D341Med (cell line): ENCODE data around the gene SMYD3.
"Not testable (repeated sequence)": the region's sequence is repeated elsewhere in the genome, so short reads cannot be mapped to it uniquely, and the experiment has no call there.

Experiments used
- DNase-seq: peaks from one replicate; pipeline ENCODE4 v3.0.0; 2012; ENCODE audit warnings: low spot score

The SMYD3 gene

DNA sequence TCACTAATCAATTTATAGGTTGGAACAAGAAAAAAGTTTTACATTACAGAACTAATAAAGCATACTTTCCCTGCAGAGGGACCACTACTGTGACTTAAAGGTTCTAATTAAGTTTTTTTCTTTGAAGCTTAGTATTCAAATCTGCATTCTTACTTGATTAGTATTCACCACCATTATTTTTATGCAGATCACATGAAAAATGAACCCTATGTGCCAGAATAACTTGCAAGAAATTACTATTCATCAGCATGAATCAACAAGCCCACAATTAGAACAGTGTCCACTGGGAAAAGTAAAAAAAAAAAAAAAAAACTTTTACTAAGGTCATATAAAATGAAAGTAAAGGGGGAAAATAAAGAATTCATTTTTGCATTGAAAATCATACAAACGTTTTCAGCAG is 90.8 kb downstream of the SMYD3 start:
- DNase-seq = no peak

DNA sequence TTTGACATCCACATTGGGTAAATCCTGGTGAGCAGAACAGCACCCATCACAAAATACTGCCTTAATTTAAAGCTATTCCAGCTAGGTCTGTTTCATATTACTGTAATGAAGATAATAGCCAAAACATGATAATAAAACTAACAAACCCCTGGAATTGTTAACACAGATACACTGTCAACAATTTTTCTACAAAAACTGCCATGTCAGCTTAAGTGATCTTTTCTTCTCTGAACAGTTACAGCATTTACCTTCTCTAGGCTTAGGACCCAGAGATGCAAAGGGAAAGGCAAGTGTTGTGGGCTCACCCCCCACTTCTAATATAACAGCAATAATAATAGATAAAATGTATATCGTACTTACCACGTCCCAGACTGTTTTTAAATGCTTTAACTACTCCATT is 92.1 kb downstream of the SMYD3 start:
- DNase-seq = no peak

GRCh38 chr1:246413430-246413829 is 93.6 kb downstream of the SMYD3 start:
- DNase-seq = no peak

DNA sequence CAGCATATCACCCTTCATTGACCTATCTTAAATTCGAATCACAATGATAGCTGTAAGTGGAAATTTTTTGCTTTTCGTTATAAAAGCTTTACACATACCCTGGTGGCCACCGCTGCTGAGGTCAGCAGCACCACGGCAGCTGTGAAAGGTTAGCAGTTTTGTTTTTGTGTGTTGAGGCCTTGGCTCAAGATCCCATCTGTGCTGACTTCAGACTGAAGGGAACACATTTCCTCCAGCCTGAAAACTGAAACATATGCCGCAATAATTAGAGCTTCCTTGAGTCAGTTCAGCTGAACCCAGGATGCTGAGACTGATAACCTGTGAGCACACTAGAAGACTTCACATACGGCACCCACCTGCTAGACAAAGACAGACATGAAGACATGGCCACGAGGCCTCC is 103.0 kb downstream of the SMYD3 start:
- no peak for DNase-seq

DNA sequence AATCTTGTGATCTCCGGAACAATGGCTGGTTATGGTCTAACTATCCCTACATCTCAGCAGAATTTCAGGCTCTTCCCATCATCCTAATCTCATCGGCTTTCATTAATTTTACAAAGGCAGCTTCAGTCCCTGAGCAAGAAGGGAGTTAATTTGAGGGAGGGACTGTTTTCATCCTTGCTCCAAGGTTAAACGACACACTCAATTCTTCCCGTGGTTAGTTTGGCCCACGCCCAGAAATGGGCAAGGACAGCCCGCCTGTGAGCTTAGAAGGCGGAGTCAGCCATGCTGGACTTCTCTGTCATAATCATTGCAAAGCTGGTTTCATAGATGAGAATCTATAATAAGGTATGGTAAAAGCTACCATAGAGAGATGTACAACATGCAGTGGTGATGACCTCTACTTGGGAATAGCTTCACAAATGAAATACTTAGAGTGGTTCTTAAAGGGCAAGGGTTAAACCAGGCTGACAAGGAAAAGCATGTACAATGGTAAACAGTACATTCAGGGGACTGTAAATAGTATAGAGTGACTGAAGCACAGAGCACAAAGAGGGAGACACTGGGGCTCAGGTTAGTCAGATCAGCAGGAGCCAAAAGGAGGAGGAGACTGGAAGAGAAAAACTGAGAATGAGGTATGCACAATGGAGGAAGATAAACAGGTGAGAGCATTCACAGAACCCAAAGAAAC is 108.8 kb downstream of the SMYD3 start:
- DNase-seq = no peak

DNA sequence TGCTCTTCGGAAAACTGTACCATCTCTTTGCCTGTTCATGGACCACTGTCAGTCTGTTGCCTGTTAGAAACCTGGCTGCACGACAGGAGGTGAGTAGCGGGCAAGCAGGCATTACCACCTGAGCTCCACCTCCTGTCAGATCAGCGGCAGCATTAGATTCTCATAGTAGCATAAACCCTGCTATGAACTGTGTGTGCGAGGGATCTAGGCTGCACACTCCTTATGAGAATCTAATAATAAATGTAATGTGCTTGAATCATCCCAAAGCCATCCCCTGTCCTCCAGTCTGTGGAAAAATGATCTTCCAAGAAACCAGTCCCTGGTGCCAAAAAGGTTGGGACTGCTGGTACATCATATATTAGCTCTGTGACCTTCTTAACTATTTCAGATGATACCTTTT is 110.0 kb downstream of the SMYD3 start:
- no peak for DNase-seq

DNA sequence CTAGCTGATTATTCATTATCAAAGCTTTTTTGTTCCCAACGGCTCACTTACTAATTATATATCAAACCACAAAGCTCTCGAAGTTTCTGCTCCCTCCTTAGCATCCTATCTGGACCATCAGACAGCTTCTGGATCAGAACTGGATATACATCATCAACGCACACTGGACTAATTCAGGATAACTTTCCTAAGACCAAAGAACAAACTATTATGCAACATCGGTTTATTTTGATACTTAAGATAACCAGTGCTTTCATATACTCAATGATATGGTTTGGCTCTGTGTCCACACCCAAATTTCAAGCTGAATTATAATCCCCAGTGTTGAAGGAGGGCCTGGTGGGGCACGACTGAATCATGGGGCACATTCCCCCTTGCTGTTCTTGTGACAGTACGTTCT is 110.8 kb downstream of the SMYD3 start:
- DNase-seq = no peak

DNA sequence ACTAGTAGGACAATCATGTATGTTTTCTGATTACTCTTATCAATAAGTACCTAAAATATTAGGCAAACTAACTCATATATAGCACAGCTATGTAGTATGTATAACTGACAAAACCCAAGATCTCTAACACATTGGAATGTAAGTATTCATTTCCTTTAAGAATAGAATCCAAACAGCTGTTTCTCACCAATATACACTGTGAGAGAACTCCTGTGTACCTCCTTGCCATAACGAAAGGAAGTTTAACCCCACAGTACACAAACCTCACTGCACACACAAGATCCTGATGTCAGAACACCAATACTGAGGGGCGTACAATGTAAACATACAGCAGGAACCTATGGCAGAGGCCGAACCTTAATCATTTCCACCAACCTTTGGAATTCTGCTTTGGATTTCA is 113.0 kb downstream of the SMYD3 start:
- no peak for DNase-seq

GRCh38 chr1:246390855-246391254 is 116.2 kb downstream of the SMYD3 start:
- no peak for DNase-seq

GRCh38 chr1:246384616-246385015 is 122.5 kb downstream of the SMYD3 start:
- DNase-seq = no peak

GRCh38 chr1:246383791-246384190 is 123.3 kb downstream of the SMYD3 start:
- DNase-seq = no peak

GRCh38 chr1:246383239-246383589 is 123.9 kb downstream of the SMYD3 start:
- DNase-seq = no peak

- no peak for DNase-seq
Measured at GRCh38 chr1:246382589-246383238, 124.4 kb downstream of the SMYD3 start.

DNA sequence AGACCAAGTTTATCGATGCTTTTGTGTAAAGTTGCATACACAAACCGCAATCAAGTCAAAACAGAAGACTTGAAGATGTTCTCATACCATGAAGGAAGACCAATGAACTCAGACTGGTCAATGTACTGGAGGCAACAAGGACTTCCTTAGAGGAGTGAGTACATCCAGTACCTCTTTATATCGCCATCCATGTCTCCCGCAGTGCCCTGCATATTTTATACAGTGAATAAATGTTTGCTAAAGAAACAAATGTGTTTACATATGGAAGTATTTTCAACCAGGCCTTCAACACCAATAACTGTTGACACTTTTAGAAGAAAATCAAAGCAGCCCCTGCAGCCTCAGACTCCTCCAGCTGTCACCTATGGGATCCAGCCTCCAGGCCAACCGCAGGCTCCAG is 125.6 kb downstream of the SMYD3 start:
- no peak for DNase-seq

DNA sequence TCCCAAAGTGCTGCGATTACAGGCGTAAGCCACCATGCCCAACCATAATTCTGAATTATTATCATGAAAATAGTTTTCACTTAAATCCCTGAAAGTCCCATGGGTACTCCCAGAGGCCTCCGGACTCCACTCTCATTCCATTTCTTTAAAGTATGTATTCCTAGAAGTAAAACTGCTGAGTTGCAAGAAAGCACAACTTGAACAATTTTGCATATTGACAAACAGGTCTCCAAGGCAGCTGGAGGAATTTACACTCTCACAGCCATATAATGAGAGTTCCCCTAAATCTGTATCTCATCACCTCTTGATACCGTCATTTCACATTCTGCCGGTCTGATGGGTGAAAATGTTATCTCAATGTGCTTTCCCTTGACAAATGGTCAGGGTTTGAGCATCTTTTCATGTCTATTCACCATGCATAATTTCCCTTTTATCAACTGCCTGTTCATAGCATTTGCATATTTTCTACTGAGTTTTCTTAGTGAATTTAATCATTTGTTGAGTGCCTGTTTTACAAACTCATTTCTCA is 129.4 kb downstream of the SMYD3 start:
- no peak for DNase-seq

GRCh38 chr1:246373828-246374569 is 133.1 kb downstream of the SMYD3 start:
- DNase-seq = no peak

GRCh38 chr1:246372559-246372958 is 134.5 kb downstream of the SMYD3 start:
- DNase-seq = no peak

DNA sequence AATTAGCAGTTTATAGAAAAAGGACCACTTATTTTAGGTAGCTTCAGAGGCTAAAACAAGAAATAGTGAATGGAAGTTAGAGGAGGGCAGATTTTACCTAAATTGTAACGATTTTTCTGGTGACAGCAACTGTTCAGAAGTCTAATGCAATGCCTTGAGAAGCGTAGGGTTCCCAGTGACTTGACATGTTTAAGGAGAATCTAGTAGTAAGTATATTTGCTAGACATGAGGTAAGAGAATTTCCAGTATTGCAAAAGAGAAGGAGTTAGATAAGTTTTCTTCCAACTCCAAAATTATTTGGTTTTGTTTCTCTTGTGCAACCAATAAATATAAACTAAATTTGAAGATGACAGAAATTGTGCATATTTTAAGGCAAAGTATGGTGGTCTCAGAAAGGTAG is 140.0 kb downstream of the SMYD3 start:
- DNase-seq = no peak

DNA sequence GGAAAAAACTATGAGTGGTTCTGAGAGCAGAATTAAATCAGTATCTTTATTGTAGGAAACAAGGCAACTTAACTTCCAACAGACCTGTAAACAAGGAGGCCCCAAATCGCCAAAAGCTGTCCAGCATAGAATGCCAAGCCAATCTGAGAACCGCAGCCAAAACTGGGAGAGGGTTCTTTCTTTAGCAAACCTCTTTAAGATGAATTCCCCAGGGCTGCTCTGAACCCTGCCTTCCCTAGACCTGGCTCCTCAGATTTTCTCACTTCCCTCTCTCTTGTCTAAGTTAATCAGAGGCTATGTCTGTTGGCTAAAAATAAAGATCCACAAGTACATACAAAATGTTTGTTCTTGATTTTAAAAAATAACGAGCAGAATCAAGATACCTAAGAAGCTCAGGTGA is 141.4 kb downstream of the SMYD3 start:
- no peak for DNase-seq

- no peak for DNase-seq
Measured at GRCh38 chr1:246364415-246364941, 142.6 kb downstream of the SMYD3 start.

- not testable (repeated sequence) for DNase-seq
Measured at GRCh38 chr1:246357014-246357598, 150.0 kb downstream of the SMYD3 start.

DNA sequence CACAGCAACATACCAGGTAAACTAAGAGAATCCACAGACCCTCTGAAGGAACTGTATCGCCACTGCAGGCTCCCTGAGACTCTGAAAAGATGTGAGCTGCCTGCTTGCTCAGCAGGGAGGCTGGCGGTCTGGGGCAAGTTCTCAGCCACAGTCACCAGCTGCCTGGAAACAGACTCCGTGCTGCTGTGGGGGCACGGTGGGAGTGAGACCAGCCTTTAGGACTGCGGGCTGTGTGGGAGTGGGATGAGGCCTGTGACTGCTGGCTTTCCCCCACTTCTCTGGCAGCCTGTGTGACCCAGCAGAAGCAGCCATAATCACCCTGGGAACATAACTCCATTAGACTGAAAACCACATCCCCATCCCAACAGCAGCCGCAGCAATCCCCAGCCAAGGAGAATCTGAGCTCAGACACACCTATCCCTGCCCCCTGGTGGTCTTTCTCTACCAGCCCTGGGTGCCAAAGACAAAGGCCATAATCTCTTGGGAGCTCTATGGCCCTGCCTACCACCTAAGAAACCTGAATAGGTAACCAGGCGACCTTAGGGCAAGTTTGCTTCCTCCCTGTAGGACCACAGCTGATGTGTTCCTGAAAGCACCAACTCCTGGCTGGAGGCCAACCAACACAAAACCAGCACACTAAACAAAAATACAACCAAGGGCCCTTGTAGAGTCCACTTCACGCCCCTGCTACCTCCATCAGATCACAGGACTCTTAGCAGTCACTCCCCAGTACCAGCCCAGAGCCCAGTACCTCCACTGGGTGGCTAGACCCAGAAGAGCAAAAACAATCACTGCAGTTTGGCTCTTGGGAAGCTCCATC is 151.5 kb downstream of the SMYD3 start:
- no peak for DNase-seq
